Progenitor cell of endocrine pancreas (in vitro differentiated cells): ENCODE data around the gene ZNF460. TPM values are rescaled to one million over a fixed set of nuclear protein-coding genes. Genes with fewer than 3 reads are reported as not detected.

ENCODE experiments used
- DNase-seq: peaks from one replicate; pipeline ENCODE4 v3.0.0; 2021; ENCODE audit warnings: low spot score; ENCODE audit not compliant: unreplicated experiment
- H3K27ac Mint-ChIP-seq: 2 replicates; pipeline ENCODE4 v1.8.0; 2021; ENCODE audit warnings: mild to moderate bottlenecking, moderate library complexity, mixed read lengths
- H3K27me3 Mint-ChIP-seq: 2 replicates; pipeline ENCODE4 v1.8.0; 2021; ENCODE audit warnings: mixed read lengths
- H3K36me3 Mint-ChIP-seq: 2 replicates; pipeline ENCODE4 v1.8.0; 2022; ENCODE audit warnings: mixed read lengths; ENCODE audit not compliant: insufficient read depth
- H3K4me1 Mint-ChIP-seq: 2 replicates; pipeline ENCODE4 v1.8.0; 2021; ENCODE audit warnings: low read depth, mixed read lengths
- H3K4me3 Mint-ChIP-seq: 2 replicates; pipeline ENCODE4 v1.8.0; 2021; ENCODE audit warnings: low read depth, mild to moderate bottlenecking, moderate library complexity, mixed read lengths
- H3K9me3 Mint-ChIP-seq: 2 replicates; pipeline ENCODE4 v1.8.0; 2021; ENCODE audit warnings: low read depth, mixed read lengths
- total RNA-seq: library from RNA; stranded (reverse); gene quantifications from 2 replicates; pipeline ENCODE4 v1.2.1, GENCODE V29; 2021
- TF ChIP-seq, protein P1 (sequence below): fragments of 200-600 bp; sonication (generic); IDR thresholded peaks from one replicate; pipeline ENCODE4 v1.5.0; 2021; ENCODE audit warnings: antibody characterized with exemption, mild to moderate bottlenecking; ENCODE audit not compliant: unreplicated experiment

The ZNF460 gene
- total RNA-seq, 1 donor from 2014 or later, result 61.3 TPM

- Mint-ChIP-seq H3K27ac (no peak overlapping the region), H3K4me3 (no peak overlapping the region), H3K4me1 (peaks cover 2% of the 10 kb centered on the region), H3K9me3 (no peaks in the 10 kb centered on the region), H3K36me3 (peaks cover 9% of the 10 kb centered on the region), H3K27me3 (no peaks in the 10 kb centered on the region)
- TF ChIP-seq, protein P1, sequence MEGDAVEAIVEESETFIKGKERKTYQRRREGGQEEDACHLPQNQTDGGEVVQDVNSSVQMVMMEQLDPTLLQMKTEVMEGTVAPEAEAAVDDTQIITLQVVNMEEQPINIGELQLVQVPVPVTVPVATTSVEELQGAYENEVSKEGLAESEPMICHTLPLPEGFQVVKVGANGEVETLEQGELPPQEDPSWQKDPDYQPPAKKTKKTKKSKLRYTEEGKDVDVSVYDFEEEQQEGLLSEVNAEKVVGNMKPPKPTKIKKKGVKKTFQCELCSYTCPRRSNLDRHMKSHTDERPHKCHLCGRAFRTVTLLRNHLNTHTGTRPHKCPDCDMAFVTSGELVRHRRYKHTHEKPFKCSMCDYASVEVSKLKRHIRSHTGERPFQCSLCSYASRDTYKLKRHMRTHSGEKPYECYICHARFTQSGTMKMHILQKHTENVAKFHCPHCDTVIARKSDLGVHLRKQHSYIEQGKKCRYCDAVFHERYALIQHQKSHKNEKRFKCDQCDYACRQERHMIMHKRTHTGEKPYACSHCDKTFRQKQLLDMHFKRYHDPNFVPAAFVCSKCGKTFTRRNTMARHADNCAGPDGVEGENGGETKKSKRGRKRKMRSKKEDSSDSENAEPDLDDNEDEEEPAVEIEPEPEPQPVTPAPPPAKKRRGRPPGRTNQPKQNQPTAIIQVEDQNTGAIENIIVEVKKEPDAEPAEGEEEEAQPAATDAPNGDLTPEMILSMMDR, result no peak
- DNase-seq, result no peak
Observed at GRCh38 chr19:57334191-57334590, 53.9 kb downstream of the ZNF460 start.

- no peak overlapping the region for H3K27ac Mint-ChIP-seq
- H3K36me3 Mint-ChIP-seq, result no peaks in the 10 kb centered on the region
- TF ChIP-seq, protein P1, result no peak
- no peaks in the 10 kb centered on the region for H3K9me3 Mint-ChIP-seq
- H3K4me1 Mint-ChIP-seq, result peaks cover 2% of the 10 kb centered on the region
- peaks cover 15% of the 10 kb centered on the region for H3K27me3 Mint-ChIP-seq
- no peak for DNase-seq
- no peak overlapping the region for H3K4me3 Mint-ChIP-seq
Observed at GRCh38 chr19:57338877-57339276, 58.6 kb downstream of the ZNF460 start.

DNA sequence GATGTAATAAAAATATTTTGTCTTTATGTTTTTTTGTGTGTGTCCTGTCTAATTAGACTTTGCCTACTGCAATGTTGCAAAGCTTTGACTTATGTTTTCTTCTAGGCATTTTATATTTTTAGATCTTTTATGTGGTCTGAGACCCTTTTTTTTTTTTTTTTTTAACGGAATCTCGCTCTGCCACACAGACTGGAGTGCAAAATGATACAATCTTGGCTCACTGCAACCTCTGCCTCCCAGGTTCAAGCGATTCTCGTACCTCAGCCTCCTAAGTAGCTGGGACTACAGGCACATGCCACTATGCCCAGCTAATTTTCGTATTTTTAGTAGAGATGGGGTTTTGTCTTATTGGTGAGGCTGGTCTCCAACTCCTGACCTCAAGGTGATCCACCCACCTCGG is 62.3 kb downstream of the ZNF460 start:
- Mint-ChIP-seq H3K36me3 (no peaks in the 10 kb centered on the region), H3K9me3 (no peaks in the 10 kb centered on the region), H3K27me3 (peaks cover 42% of the 10 kb centered on the region), H3K27ac (no peak overlapping the region), H3K4me1 (no peaks in the 10 kb centered on the region), H3K4me3 (no peak overlapping the region)
- TF ChIP-seq, protein P1, result no peak
- DNase-seq, result no peak

Other genes starting within 250 kb of the ZNF460 start
- gene USP29, start 160.5 kb upstream of the ZNF460 start, total RNA-seq, result not detected in 2 replicates
- not detected in 2 replicates for gene ZIM3, start 135.3 kb upstream of the ZNF460 start, total RNA-seq
- not detected in 2 replicates for gene DUXA, start 113.0 kb upstream of the ZNF460 start, total RNA-seq
- gene ZNF264, start 89.0 kb upstream of the ZNF460 start, total RNA-seq, result 35.7 and 40.2 TPM in 2 replicates
- gene AURKC, start 49.5 kb upstream of the ZNF460 start, total RNA-seq, result 0.89 and 1.6 TPM in 2 replicates
- 15.6 and 16.3 TPM in 2 replicates for gene ZNF805, start 39.9 kb upstream of the ZNF460 start, total RNA-seq
- gene ZNF543, start 40.0 kb downstream of the ZNF460 start, total RNA-seq, result 10.1 and 10.5 TPM in 2 replicates
- gene ZNF304, start 70.8 kb downstream of the ZNF460 start, total RNA-seq, result 11.8 TPM in 2 replicates
- 12.9 and 13.9 TPM in 2 replicates for gene TRAPPC2B, start 83.1 kb downstream of the ZNF460 start, total RNA-seq
- 5.7 and 6.1 TPM in 2 replicates for gene ZNF547, start 83.1 kb downstream of the ZNF460 start, total RNA-seq
- gene ZNF548, start 109.4 kb downstream of the ZNF460 start, total RNA-seq, result 30.7 and 31.9 TPM in 2 replicates
- 14.7 and 17.7 TPM in 2 replicates for gene ZNF17, start 130.7 kb downstream of the ZNF460 start, total RNA-seq
- 25.1 and 32.7 TPM in 2 replicates for gene ZNF749, start 154.8 kb downstream of the ZNF460 start, total RNA-seq
- 0.64 and 0.84 TPM in 2 replicates for gene VN1R1, start 176.7 kb downstream of the ZNF460 start, total RNA-seq
- 7.3 and 10.1 TPM in 2 replicates for gene ZNF772, start 197.1 kb downstream of the ZNF460 start, total RNA-seq
- 20.3 and 23.4 TPM in 2 replicates for gene ZNF419, start 207.3 kb downstream of the ZNF460 start, total RNA-seq
- gene ZNF773, start 219.5 kb downstream of the ZNF460 start, total RNA-seq, result 8.4 and 8.7 TPM in 2 replicates
- gene ZNF549, start 246.9 kb downstream of the ZNF460 start, total RNA-seq, result 11.5 and 11.6 TPM in 2 replicates